ENCODE results near the gene MAGI2.

The MAGI2 gene

GRCh38 chr7:79245623-79246249 is 207.7 kb downstream of the MAGI2 start:
- no peak for DNase-seq (ENCODE audit: low spot score)

- no peak for DNase-seq (ENCODE audit: low spot score)
Observed at GRCh38 chr7:79244482-79244881, 209.0 kb downstream of the MAGI2 start.

GRCh38 chr7:79241288-79242060 is 212.0 kb downstream of the MAGI2 start:
- peak; percentile 53 for DNase-seq (ENCODE audit: low spot score)

GRCh38 chr7:79240413-79240812 is 213.1 kb downstream of the MAGI2 start:
- no peak for DNase-seq (ENCODE audit: low spot score)

GRCh38 chr7:79236352-79237028 is 217.0 kb downstream of the MAGI2 start:
- no peak for DNase-seq (ENCODE audit: low spot score)

GRCh38 chr7:79227044-79227443 is 226.4 kb downstream of the MAGI2 start:
- DNase-seq (ENCODE audit: low spot score): no peak

GRCh38 chr7:79221211-79221610 is 232.3 kb downstream of the MAGI2 start:
- DNase-seq (ENCODE audit: low spot score): no peak

- DNase-seq (ENCODE audit: low spot score): no peak
Observed at GRCh38 chr7:79217976-79218626, 235.4 kb downstream of the MAGI2 start.

GRCh38 chr7:79217468-79217867 is 236.0 kb downstream of the MAGI2 start:
- peak; percentile 11 for DNase-seq (ENCODE audit: low spot score)

GRCh38 chr7:79216236-79216635 is 237.2 kb downstream of the MAGI2 start:
- no peak for DNase-seq (ENCODE audit: low spot score)

- DNase-seq (ENCODE audit: low spot score): no peak
Observed at GRCh38 chr7:79212334-79212733, 241.1 kb downstream of the MAGI2 start.

- no peak for DNase-seq (ENCODE audit: low spot score)
Observed at GRCh38 chr7:79211724-79212123, 241.7 kb downstream of the MAGI2 start.

GRCh38 chr7:79199961-79200360 is 253.5 kb downstream of the MAGI2 start:
- peak; percentile 25 for DNase-seq (ENCODE audit: low spot score)

- no peak for DNase-seq (ENCODE audit: low spot score)
Observed at GRCh38 chr7:79199266-79199665, 254.2 kb downstream of the MAGI2 start.

- DNase-seq (ENCODE audit: low spot score): no peak
Observed at GRCh38 chr7:79185605-79186004, 267.9 kb downstream of the MAGI2 start.

- DNase-seq (ENCODE audit: low spot score): no peak
Observed at GRCh38 chr7:79182283-79182682, 271.2 kb downstream of the MAGI2 start.

- no peak for DNase-seq (ENCODE audit: low spot score)
Observed at GRCh38 chr7:79180533-79180932, 272.9 kb downstream of the MAGI2 start.

- peak; percentile 34 for DNase-seq (ENCODE audit: low spot score)
Observed at GRCh38 chr7:79176859-79177477, 276.5 kb downstream of the MAGI2 start.

- no peak for DNase-seq (ENCODE audit: low spot score)
Observed at GRCh38 chr7:79175374-79175773, 278.1 kb downstream of the MAGI2 start.

- DNase-seq (ENCODE audit: low spot score): no peak
Observed at GRCh38 chr7:79165225-79165624, 288.2 kb downstream of the MAGI2 start.

GRCh38 chr7:79159040-79159664 is 294.3 kb downstream of the MAGI2 start:
- DNase-seq (ENCODE audit: low spot score): no peak

- DNase-seq (ENCODE audit: low spot score): no peak
Observed at GRCh38 chr7:79157281-79157680, 296.2 kb downstream of the MAGI2 start.
